SK-MEL-5 (cell line): ENCODE results near the gene GLRA3. TPM values are rescaled to one million over a fixed set of nuclear protein-coding genes. Genes with fewer than 3 reads are reported as not detected.
"Not testable (repeated sequence)": the region's sequence is repeated elsewhere in the genome, so short reads cannot be mapped to it uniquely, and the experiment has no call there.

Source experiments
- DNase-seq: peaks from one replicate; pipeline ENCODE4 v3.0.0-alpha.2; 2016; ENCODE audit warnings: low read depth, low spot score
- in situ Hi-C: cut with HindIII; loops from 2 replicates; pipeline ENCODE4 v1.10.0; 2016; ENCODE audit warnings: low sequenced_read_pairs, high pct_unique_total_duplicates, low pct_unique_long_range_greater_than_20kb
- polyA plus RNA-seq, 2 experiments: library from polyadenylated mRNA; depleted of rRNA; stranded (reverse); fragments of >200 nt; gene quantifications; 2 replicates each; pipeline ENCODE4 v1.2.3, GENCODE V29; 2015
- total RNA-seq: library from RNA; depleted of rRNA; stranded (reverse); fragments of >200 nt; shearing (Covaris generic); gene quantifications from 2 replicates; pipeline ENCODE4 v1.2.3, GENCODE V29; 2014; rRNA removed

Gene GLRA3
- not detected in 2 replicates for total RNA-seq
- not detected in 2 replicates for polyA plus RNA-seq (2015; cell fraction: cytosol; rRNA removed)
- not detected in 2 replicates for polyA plus RNA-seq (2015; cell fraction: nucleus; rRNA removed)

GRCh38 chr4:174828845-174829701, at the start of gene GLRA3:
Gene GLRA3 (minus strand): TSS chr4:174829247. CDS start chr4:174828811, 436 bp downstream.
- in situ Hi-C loops, result no loop called here
- DNase-seq, result peak; percentile 77

GRCh38 chr4:174874898-174875297, 45.9 kb upstream of the GLRA3 start:
- in situ Hi-C loops, result no loop called here
- DNase-seq, result no peak

GRCh38 chr4:174873931-174874330, 44.9 kb upstream of the GLRA3 start:
- in situ Hi-C loops, result no loop called here
- peak; percentile 60 for DNase-seq

- in situ Hi-C loops, DNase-seq: not testable (repeated sequence)
These were observed 44.1 kb upstream of the GLRA3 start for GRCh38 chr4:174873146-174873545.

- in situ Hi-C loops, result no loop called here
- no peak for DNase-seq
These were observed 42.4 kb upstream of the GLRA3 start for GRCh38 chr4:174871407-174871806.

- DNase-seq, result no peak
- in situ Hi-C loops, result no loop called here
These were observed 41.3 kb upstream of the GLRA3 start for GRCh38 chr4:174870311-174870710.

- in situ Hi-C loops, result no loop called here
These were observed 40.3 kb upstream of the GLRA3 start for GRCh38 chr4:174869339-174869738.

DNA sequence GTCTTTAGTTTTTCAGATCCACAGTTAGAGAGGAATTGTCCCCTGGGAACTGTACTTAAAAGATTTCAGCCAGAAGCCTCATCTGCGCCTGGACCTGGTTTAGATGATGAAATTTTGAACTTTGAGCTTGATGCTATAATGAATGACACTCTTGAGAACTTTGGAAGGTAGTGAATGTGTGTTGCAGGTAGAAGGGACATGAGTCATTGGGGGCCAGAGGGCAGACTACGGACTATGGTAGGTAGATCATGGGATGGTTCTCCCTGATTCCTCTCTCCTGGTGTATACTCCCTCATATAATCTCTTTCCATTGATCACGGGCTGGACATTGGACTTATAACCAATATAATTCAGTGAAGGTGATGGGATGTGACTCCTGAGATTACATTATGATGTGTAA, 38.9 kb upstream of the GLRA3 start:
- in situ Hi-C loops, result no loop called here
- DNase-seq, result no peak

More at GRCh38 chr4:174869339-174869738, 40.3 kb upstream of the GLRA3 start:
- DNase-seq, result no peak

- DNase-seq, result no peak
- in situ Hi-C loops, result no loop called here
These were observed 36.5 kb upstream of the GLRA3 start for GRCh38 chr4:174865418-174865985.

DNA sequence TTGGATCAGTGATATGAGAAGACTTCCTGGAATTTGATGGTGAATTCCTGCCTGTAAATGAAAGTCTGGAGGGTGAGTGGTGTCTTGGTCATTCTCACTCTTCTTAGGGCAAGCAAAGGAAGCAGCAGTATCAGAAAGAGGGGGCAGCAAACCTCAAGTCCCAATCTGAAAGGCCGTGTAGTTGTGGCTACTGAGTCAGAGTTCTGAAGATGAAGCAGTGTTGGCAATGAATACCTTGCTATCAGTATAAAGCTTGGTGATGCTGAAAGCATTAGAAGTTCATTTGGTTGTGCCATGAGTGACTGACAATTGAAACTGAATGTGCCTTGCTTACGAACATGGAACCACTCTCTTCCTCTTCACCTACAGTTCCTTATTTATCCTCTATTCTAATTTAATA, 35.0 kb upstream of the GLRA3 start:
- DNase-seq, result no peak
- in situ Hi-C loops, result no loop called here

- in situ Hi-C loops, result no loop called here
- DNase-seq, result no peak
These were observed 31.5 kb upstream of the GLRA3 start for GRCh38 chr4:174860588-174860987.

- in situ Hi-C loops, result no loop called here
- no peak for DNase-seq
These were observed 30.9 kb upstream of the GLRA3 start for GRCh38 chr4:174859904-174860303.

DNA sequence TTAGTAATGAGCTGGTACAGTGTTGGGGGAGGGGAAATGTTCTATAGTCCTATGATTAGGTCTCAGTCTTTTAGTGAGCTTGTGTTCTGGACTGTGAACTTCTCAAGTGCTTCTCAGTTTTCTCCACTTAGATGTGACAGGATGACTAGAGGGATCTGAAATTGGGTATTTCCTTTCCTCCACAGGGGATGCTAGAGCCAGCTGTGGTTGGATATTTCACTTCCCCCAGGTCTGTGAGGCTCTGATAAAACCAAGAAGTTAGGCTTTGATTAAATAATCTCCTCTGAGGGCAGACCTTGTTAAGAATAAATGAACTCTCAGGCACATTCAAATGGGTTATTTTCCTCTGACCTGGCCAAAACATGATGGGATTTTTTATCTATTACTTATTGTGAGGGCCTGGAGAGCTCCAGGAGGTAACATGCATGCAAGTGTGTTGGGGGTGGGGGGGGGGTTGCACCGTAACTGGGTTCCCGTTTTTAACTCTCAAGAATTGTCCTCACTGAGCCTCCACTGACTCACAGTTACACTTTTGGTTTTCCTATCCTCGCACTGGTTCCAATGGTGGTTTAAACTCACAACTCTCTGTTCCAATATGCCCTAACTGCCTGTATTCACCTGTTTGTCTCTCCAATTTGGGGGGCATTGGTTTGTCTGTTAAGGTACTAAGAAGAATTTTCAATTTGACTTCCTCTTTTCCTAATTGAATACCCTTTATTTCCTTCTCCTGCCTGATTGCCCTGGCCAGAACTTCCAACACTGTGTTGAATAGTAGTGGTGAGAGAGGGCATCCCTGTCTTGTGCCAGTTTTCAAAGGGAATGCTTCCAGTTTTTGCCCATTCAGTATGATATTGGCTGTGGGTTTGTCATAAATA, 28.1 kb upstream of the GLRA3 start:
- DNase-seq, result no peak
- in situ Hi-C loops, result no loop called here

GRCh38 chr4:174855050-174855449, 26.0 kb upstream of the GLRA3 start:
- DNase-seq, result no peak
- in situ Hi-C loops, result no loop called here

DNA sequence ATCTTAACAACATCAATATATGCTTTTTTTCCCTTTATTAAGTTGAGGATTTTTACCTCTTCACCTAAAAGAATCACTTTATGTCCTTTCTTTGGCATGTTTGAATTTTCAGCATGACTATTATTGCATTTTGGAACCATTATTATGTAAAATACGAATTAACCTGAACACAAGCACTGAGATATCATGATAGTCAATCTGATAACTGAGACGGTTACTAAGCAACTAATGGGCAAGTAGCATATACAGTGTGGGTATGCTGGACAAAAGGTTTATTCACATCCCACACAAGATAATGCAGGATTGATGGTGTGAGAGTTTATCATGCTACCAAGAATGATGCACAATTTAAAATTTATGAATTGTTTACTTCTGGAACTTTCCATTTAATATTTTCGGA, 24.6 kb upstream of the GLRA3 start:
- in situ Hi-C loops, result no loop called here
- DNase-seq, result no peak

DNA sequence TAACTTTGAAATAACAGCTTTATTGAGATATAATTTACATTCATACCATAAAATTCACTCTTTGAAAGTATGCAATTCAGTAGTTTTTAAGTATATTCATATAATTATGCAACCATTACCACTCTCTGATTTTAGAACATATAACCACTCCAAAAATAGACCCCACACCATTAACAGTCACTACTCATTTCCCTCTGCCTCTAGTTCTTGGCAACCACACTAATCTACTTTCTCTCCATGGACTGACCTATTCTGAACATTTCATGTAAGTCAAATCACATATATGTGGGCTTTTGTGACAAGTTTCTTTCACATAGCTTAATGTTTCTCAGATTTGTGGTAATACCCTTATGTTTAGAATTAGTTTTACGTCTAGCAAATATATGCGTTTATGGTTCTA, 19.5 kb upstream of the GLRA3 start:
- in situ Hi-C loops, result no loop called here
- DNase-seq, result no peak

DNA sequence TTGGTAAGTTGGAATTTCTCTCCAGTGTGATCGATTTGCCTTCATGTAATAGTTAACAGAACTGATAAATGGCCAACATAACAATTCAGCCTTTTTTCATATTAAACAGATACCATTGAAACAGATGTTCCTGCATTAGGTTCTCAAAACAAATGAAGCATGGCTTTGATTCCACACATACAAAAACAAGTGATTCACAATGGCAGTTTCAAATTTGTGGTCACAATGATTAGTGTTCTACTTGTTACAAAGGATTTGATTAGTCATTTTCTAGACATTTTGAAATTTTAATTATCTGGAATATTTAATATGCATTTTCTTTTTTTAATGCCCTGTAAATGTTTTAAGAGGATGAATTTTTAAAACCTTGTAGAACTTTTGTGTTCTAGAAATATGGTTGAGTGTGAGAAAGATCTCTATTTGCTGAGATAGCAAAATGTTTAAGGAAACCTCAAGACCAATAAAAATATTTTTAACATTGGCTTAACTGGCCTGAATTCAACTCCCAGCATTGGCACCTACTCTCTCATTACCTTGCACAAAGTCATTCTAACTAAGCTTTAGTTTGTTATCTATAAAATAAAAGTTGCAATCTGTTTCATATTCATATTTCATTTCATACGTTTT, 18.9 kb upstream of the GLRA3 start:
- in situ Hi-C loops, result no loop called here
- no peak for DNase-seq

GRCh38 chr4:174835536-174835935, 6.5 kb upstream of the GLRA3 start:
- no peak for DNase-seq
- in situ Hi-C loops, result no loop called here
